ENCODE data around the gene XK. TPM values are rescaled to one million over a fixed set of nuclear protein-coding genes. Genes with fewer than 3 reads are reported as not detected.

The XK gene
- total and polyA plus RNA-seq, 2 donors (not counting 1 experiment from before 2014, with no cell fraction given): 0.15 to 0.30 TPM

GRCh38 chrX:37722595-37722994 is 37.0 kb downstream of the XK start:
- Mint-ChIP-seq H3K4me3 (no peak overlapping the region), H3K9me3 (ENCODE audit: insufficient read depth) (no peaks in the 10 kb centered on the region), H3K4me1 (no peaks in the 10 kb centered on the region), H3K27ac (no peak overlapping the region), H3K27me3 (peaks cover 4% of the 10 kb centered on the region)
- TF ChIP-seq EZH2 (IDR thresholded peaks at IDR 0.05; ENCODE audit: borderline replicate concordance, insufficient read depth, low read depth, low read length, poor library complexity, severe bottlenecking): no peak
- TF ChIP-seq CTCF (IDR thresholded peaks at IDR 0.05): no peak
- no CpG with 5 or more reads among the region's 1 CpG for WGBS (ENCODE audit: insufficient coverage)
- no peak overlapping the region for H3K4me2 ChIP-seq (replicated peaks; ENCODE audit: low read depth, low read length, poor library complexity, severe bottlenecking)
- H3K4me1 ChIP-seq (ENCODE audit: control insufficient read depth in 2 of 2, insufficient read depth in 2 of 2, low read length in 2 of 2): no peaks in the 10 kb centered on the region
- H3K4me3 ChIP-seq (ENCODE audit: control extremely low read depth in 1 of 5, extremely low read depth in 1 of 5, insufficient read depth in 1 of 5, low read depth in 2 of 5, low read length in 4 of 5): no peak overlapping the region
- ChIA-PET CTCF (no interaction called here), POLR2A (no interaction called here)
- H4K20me1 ChIP-seq (ENCODE audit: control insufficient read depth, insufficient read depth, low read length, poor library complexity, severe bottlenecking): no peaks in the 10 kb centered on the region
- H3K9ac ChIP-seq (ENCODE audit: low read length): no peak overlapping the region
- no peaks in the 10 kb centered on the region for H3K9me3 ChIP-seq (ENCODE audit: control extremely low read depth in 1 of 3, control insufficient read depth in 2 of 3, insufficient read depth in 1 of 3, low read length in 2 of 3)
- peaks cover 0 to 6% (median 0%) of the 10 kb centered on the region in 4 experiments for H3K27me3 ChIP-seq (replicated peaks in 1 of 4; ENCODE audit: control extremely low read depth in 1 of 4, control insufficient read depth in 3 of 4, insufficient read depth in 4 of 4, low read length in 3 of 4)
- ATAC-seq (ENCODE audit: low read depth) (no peak), DNase-seq (no peak)
- intact Hi-C loops (cut with micrococcal nuclease): no loop called here
- H2AFZ ChIP-seq (ENCODE audit: insufficient read depth, low read depth, low read length, poor library complexity, severe bottlenecking): no peak overlapping the region
- H3K27ac ChIP-seq (ENCODE audit: low read length in 2 of 2): no peak overlapping the region
- no peaks in the 10 kb centered on the region for H3K79me2 ChIP-seq (ENCODE audit: control insufficient read depth, insufficient read depth, low read length)
- H3K36me3 ChIP-seq (replicated peaks in 1 of 2; ENCODE audit: control extremely low read depth in 1 of 2, control insufficient read depth in 1 of 2, extremely low read depth in 1 of 2, insufficient read depth in 2 of 2, low read length in 1 of 2): no peaks in the 10 kb centered on the region

- Histone ChIP-seq H3K4me2 (replicated peaks; ENCODE audit: low read depth, low read length, poor library complexity, severe bottlenecking) (no peak overlapping the region), H3K9me3 (ENCODE audit: control extremely low read depth in 1 of 3, control insufficient read depth in 2 of 3, insufficient read depth in 1 of 3, low read length in 2 of 3) (no peaks in the 10 kb centered on the region), H3K27ac (ENCODE audit: low read length in 2 of 2) (no peak overlapping the region), H3K27me3 (replicated peaks in 1 of 4; ENCODE audit: control extremely low read depth in 1 of 4, control insufficient read depth in 3 of 4, insufficient read depth in 4 of 4, low read length in 3 of 4) (peaks cover 0 to 6% (median 0%) of the 10 kb centered on the region in 4 experiments), H3K4me3 (ENCODE audit: control extremely low read depth in 1 of 5, extremely low read depth in 1 of 5, insufficient read depth in 1 of 5, low read depth in 2 of 5, low read length in 4 of 5) (no peak overlapping the region), H4K20me1 (ENCODE audit: control insufficient read depth, insufficient read depth, low read length, poor library complexity, severe bottlenecking) (no peaks in the 10 kb centered on the region), H3K79me2 (ENCODE audit: control insufficient read depth, insufficient read depth, low read length) (no peaks in the 10 kb centered on the region), H3K36me3 (replicated peaks in 1 of 2; ENCODE audit: control extremely low read depth in 1 of 2, control insufficient read depth in 1 of 2, extremely low read depth in 1 of 2, insufficient read depth in 2 of 2, low read length in 1 of 2) (no peaks in the 10 kb centered on the region), H2AFZ (ENCODE audit: insufficient read depth, low read depth, low read length, poor library complexity, severe bottlenecking) (no peak overlapping the region), H3K4me1 (ENCODE audit: control insufficient read depth in 2 of 2, insufficient read depth in 2 of 2, low read length in 2 of 2) (no peaks in the 10 kb centered on the region), H3K9ac (ENCODE audit: low read length) (no peak overlapping the region)
- DNase-seq (no peak), ATAC-seq (ENCODE audit: low read depth) (no peak)
- POLR2A ChIA-PET: no interaction called here
- TF ChIP-seq EZH2 (IDR thresholded peaks at IDR 0.05; ENCODE audit: borderline replicate concordance, insufficient read depth, low read depth, low read length, poor library complexity, severe bottlenecking) (no peak), CTCF (IDR thresholded peaks at IDR 0.05) (no peak)
- WGBS (ENCODE audit: insufficient coverage): no CpG with 5 or more reads among the region's 3 CpGs
- Mint-ChIP-seq H3K27me3 (peaks cover 4% of the 10 kb centered on the region), H3K9me3 (ENCODE audit: insufficient read depth) (no peaks in the 10 kb centered on the region), H3K4me3 (no peak overlapping the region), H3K4me1 (no peaks in the 10 kb centered on the region), H3K27ac (no peak overlapping the region)
- CTCF ChIA-PET: interaction anchor here (0.7 kb wide), 1 partner anchor 19 kb away, joined by 3 read pairs; no protein-coding TSS in a partner anchor
- intact Hi-C loops (cut with micrococcal nuclease): no loop called here
Measured at GRCh38 chrX:37726346-37726745, 40.8 kb downstream of the XK start.
